ENCODE measurements around the gene CELA3B.
"Not testable (repeated sequence)": the region's sequence is repeated elsewhere in the genome, so short reads cannot be mapped to it uniquely, and the experiment has no call there.

CELA3B gene

GRCh38 chr1:21974699-21975098 is 2.1 kb upstream of the CELA3B start:
- not testable (repeated sequence) for DNase-seq (ENCODE audit: extremely low read depth in 1 of 2, low read depth in 1 of 2)

DNA sequence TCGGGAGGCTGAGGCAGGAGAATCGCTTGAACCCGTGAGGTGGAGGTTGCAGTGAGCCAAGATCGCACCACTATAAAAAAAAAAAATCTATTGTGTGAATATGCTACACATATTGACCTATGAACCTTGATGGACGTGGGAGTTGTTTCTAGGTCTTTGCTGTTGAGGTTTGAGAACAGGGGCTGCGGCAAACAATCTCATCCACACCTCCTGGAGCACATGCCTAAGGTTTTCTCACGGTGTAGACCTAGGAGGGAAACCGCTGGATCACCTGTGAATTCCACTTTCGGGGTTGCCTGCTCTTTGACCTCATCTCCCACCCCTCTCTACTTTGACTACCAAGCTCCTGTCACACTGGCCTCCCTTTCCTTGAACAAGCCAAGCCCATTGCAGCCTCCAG is 1.5 kb upstream of the CELA3B start:
- not testable (repeated sequence) for DNase-seq (ENCODE audit: extremely low read depth in 1 of 2, low read depth in 1 of 2)

- not testable (repeated sequence) for DNase-seq (ENCODE audit: extremely low read depth in 1 of 2, low read depth in 1 of 2)
Measured at GRCh38 chr1:21978209-21978608, 1.4 kb downstream of the CELA3B start.

GRCh38 chr1:21980515-21981220 is 3.8 kb downstream of the CELA3B start:
- not testable (repeated sequence) for DNase-seq (ENCODE audit: extremely low read depth in 1 of 2, low read depth in 1 of 2)

DNA sequence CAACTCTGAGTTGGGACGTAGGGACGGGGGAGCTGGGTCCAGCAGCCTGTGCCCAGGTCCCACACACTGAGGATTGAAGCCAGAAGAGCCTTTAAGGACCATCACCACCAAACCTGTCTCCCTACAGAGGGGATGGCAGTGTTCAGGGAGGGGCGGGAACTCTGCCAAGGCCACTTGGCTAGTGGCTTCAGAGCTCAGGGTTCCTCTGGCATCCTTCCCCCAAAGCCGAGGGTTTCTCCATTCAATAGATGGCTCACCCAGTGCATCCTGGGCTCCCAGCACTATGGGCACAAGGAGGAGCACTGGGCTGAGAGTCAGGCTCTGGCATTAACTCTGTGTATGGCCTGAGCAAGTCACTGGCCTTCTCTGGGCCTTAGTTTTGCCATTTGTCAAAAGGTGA is 4.4 kb downstream of the CELA3B start:
- not testable (repeated sequence) for DNase-seq (ENCODE audit: extremely low read depth in 1 of 2, low read depth in 1 of 2)

GRCh38 chr1:21982122-21982521 is 5.3 kb downstream of the CELA3B start:
- DNase-seq (ENCODE audit: extremely low read depth in 1 of 2, low read depth in 1 of 2): not testable (repeated sequence)

DNA sequence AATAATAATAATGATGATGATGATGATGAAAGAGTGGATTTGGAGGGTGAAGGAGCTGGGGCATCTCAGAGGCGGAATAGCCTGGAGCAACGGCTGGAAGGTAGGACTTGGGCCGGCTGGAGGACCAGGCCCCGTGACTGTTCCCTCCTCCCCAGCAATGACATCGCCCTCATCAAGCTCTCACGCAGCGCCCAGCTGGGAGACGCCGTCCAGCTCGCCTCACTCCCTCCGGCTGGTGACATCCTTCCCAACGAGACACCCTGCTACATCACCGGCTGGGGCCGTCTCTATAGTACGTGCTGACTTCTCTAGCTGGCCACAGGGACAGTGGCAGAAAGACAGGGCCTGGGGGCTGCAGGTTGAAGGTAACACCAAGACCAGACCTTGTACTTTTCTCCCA is 6.7 kb downstream of the CELA3B start:
- DNase-seq (ENCODE audit: extremely low read depth in 1 of 2, low read depth in 1 of 2): not testable (repeated sequence)

- DNase-seq (ENCODE audit: extremely low read depth in 1 of 2, low read depth in 1 of 2): not testable (repeated sequence)
Measured at GRCh38 chr1:21985893-21986292, 9.1 kb downstream of the CELA3B start.

GRCh38 chr1:21986386-21986785 is 9.6 kb downstream of the CELA3B start:
- not testable (repeated sequence) for DNase-seq (ENCODE audit: extremely low read depth in 1 of 2, low read depth in 1 of 2)

DNA sequence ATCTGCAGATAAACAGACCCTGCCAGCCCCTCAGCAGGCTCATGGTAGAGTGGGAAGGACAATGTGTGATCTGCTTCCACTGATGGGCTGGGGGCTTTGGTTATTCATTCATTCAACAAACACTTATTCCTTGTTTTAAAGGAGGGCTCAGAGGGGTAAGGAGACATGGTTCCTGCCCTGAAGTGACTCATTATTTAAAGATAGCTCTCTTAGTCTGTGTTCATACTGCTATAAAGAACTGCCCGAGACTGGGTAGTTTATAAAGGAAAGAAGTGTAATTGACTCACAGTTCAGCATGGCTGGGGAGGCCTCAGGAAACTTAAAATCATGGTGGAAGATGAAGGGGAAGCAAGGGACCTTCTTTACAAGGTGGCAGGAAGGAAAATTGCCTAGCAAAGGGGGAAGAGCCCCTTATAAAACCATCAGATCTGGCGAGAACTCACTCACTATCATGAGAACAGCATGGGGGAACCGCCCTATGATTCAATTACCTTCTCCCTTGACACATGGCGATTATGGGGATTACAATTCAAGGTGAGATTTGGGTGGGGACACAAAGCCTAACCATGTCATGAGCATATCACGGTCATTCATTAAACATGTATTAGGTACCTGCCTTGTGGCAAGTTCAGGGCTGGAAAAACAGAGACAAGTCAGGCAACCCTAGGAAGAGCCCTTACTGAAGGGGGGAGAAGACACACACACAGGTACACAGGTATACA is 13.0 kb downstream of the CELA3B start:
- DNase-seq (ENCODE audit: extremely low read depth in 1 of 2, low read depth in 1 of 2): not testable (repeated sequence)

GRCh38 chr1:21992186-21992585 is 15.4 kb downstream of the CELA3B start:
- not testable (repeated sequence) for DNase-seq (ENCODE audit: extremely low read depth in 1 of 2, low read depth in 1 of 2)

- DNase-seq (ENCODE audit: extremely low read depth in 1 of 2, low read depth in 1 of 2): not testable (repeated sequence)
Measured at GRCh38 chr1:21994716-21995115, 17.9 kb downstream of the CELA3B start.

GRCh38 chr1:21996663-21996970 is 19.8 kb downstream of the CELA3B start:
- not testable (repeated sequence) for DNase-seq (ENCODE audit: extremely low read depth in 1 of 2, low read depth in 1 of 2)

DNA sequence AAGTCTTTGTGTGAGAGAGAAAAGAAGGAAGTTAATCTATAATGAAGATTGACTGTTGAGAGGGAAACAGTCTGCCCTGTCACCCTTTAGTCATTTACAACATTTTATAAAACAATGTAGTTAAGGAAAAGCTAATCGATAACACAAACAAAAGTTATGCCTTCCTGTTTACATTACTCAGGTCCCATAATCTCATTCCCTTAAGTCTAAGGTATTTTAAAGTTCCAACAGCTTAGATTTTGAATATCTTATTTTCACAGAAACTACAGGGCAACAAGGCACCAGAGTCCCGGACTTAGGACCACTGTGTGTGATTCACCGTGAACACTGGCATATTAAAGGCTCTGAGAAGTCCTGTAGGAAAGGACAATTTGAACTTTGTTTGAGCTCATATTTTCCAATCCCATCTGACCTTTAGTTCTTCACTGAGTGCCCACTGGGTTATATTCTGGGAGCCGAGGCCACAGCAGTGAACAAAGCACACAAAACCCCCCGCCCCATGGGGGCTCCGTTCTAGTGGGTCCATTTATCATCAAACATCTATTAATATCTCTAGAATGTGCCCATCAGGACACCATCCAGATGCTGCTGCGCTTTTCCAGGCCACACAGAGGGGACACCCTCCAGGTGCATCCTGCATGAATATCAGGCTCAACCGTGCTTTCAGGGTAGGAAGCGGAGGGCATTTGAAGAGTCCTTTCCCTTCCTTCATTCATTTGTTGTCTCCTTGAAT is 21.2 kb downstream of the CELA3B start:
- not testable (repeated sequence) for DNase-seq (ENCODE audit: extremely low read depth in 1 of 2, low read depth in 1 of 2)

DNA sequence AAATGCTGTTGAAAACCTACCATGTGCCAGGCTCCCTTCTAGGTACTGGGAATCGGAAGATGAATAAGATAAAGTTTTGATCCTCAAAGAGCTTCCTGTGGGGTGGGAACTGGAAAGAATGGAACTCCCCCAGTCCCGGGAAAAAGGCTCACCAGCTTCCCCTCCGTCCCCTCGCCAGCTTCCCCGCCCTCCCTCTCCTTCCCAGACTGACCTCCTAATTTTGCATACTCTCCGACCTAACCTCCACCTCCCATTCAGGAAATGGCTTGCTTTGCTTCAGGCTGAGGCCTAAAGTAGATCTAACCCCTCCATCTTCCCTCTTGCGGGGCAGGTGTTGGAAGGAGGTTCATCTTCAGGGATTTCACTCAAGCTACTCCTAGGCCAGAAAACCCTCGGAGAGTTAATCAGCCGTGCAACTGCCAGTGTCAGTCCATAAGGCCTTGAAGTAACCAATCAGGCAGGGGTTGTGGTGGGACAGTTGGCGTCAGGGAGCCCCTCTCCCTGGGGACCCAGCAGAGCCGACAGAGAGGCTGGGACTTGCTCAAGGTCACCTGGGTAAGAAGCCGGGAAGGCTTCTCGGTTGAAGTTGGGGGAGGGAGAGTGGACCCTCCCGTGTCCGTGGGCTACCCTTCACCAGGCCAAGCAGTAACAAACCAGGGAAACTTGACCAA is 21.9 kb downstream of the CELA3B start:
- DNase-seq (ENCODE audit: extremely low read depth in 1 of 2, low read depth in 1 of 2): not testable (repeated sequence)

DNA sequence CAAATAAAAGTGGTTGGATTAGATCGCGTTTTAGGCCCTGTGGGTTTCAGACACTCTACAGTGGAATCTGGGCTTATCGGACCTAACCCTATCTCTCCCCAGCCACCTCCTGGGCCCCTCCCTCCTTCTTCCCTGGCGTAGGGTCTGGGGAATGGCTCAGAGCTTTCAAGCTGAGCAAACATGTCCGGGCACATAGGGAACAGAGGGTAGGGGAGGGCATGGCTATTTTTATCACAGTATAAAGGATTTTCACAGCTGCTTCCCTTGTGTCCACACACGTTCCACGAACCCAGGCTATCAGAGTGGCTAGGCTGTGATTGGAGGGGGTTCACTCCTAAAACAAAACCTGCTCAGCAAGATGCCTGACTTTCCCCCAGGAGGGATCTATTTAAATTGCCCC is 22.8 kb downstream of the CELA3B start:
- DNase-seq (ENCODE audit: extremely low read depth in 1 of 2, low read depth in 1 of 2): not testable (repeated sequence)

- no peak for DNase-seq (ENCODE audit: extremely low read depth in 1 of 2, low read depth in 1 of 2)
Measured at GRCh38 chr1:22001409-22001808, 24.6 kb downstream of the CELA3B start, which contains the start of gene CELA3A. Gene CELA3A, plus strand, starts transcription at chr1:22001657. Its CDS starts 18 bp downstream, at chr1:22001675.

- not testable (repeated sequence) for DNase-seq (ENCODE audit: extremely low read depth in 1 of 2, low read depth in 1 of 2)
Measured at GRCh38 chr1:22002461-22002860, 25.6 kb downstream of the CELA3B start.

- DNase-seq (ENCODE audit: extremely low read depth in 1 of 2, low read depth in 1 of 2): not testable (repeated sequence)
Measured at GRCh38 chr1:22002875-22003274, 26.1 kb downstream of the CELA3B start.

DNA sequence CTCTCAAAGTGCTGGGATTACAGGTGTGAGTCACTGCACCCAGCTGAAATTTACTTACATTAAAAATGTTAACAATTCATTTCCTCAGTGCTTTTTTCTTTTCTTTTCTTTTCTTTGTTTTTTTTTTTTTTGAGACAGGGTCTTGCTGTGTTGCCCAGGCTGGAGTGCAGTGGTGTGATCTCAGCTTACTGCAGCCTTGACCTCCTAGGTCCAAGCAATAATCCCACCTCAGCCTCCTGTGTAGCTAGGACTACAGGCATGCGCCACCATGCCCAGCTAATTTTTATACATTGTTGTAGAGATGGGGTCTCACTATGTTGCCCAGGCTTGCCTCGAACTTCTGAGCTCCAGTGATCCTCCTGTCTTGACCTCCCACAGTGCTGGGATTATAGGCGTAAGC is 27.1 kb downstream of the CELA3B start:
- not testable (repeated sequence) for DNase-seq (ENCODE audit: extremely low read depth in 1 of 2, low read depth in 1 of 2)
